HEK293 (cell line): ENCODE results near the gene S100A14.

Source experiments
- CTCF ChIA-PET: fragments of 350-600 bp; formaldehyde crosslinking; extraction: SDS; loops from one replicate; lab custom pipeline; 2021; ENCODE audit warnings: antibody characterized with exemption; lab: Yijun Ruan, JAX
- POLR2A ChIA-PET: fragments of 300-600 bp; formaldehyde crosslinking; extraction: SDS; loops from one replicate; lab custom pipeline; 2020; ENCODE audit warnings: antibody characterized with exemption, inconsistent platforms; lab: Yijun Ruan, JAX
- H3K27ac ChIP-seq: fragments of 200-500 bp; sonication (Bioruptor generic); 2 replicates; pipeline ENCODE4 v1.5.1; 2014; ENCODE audit warnings: low read depth, low read length, control low read depth, inconsistent platforms; ENCODE audit errors: extremely low read depth
- H3K36me3 ChIP-seq, 2 experiments: fragments of 200-500 bp in 1 of 2; sonication (Bioruptor generic) in 1 of 2; 1 replicate in 1 of 2; 2 replicates in 1 of 2; pipeline ENCODE4 v1.5.1; 2014 to 2017; ENCODE audit warnings: inconsistent platforms in 2 of 2, low read length in 2 of 2; ENCODE audit not compliant: control insufficient read depth in 2 of 2, insufficient read depth in 1 of 2
- H3K4me1 ChIP-seq: fragments of 200-500 bp; sonication (Bioruptor generic); 2 replicates; pipeline ENCODE4 v1.5.1; 2014; ENCODE audit warnings: mild to moderate bottlenecking, low read length, inconsistent platforms; ENCODE audit not compliant: control insufficient read depth, insufficient read depth
- H3K4me3 ChIP-seq: 2 replicates; pipeline ENCODE4 v1.5.1; 2011; ENCODE audit warnings: low read depth, mild to moderate bottlenecking, control low read depth, low read length, moderate library complexity
- H3K9me3 ChIP-seq: fragments of 200-500 bp; sonication (Bioruptor generic); 2 replicates; pipeline ENCODE4 v1.5.1; 2014; ENCODE audit warnings: low read depth, low read length, inconsistent platforms; ENCODE audit not compliant: control insufficient read depth, insufficient read depth
- CTCF ChIP-seq: fragments of 450-650 bp; formaldehyde crosslinking; IDR thresholded peaks from 2 replicates; pipeline ENCODE4 v1.5.1; 2016; ENCODE audit warnings: missing biosample characterization, missing genetic modification characterization
- GFI1B ChIP-seq: fragments of 450-650 bp; formaldehyde crosslinking; IDR thresholded peaks from 2 replicates; pipeline ENCODE4 v1.5.1; 2016; ENCODE audit warnings: missing biosample characterization, missing genetic modification characterization
- HOXD13 ChIP-seq: sonication (generic); formaldehyde crosslinking; IDR thresholded peaks from 2 replicates; pipeline ENCODE4 v1.8.0; 2022; ENCODE audit warnings: missing genetic modification reagents, borderline replicate concordance
- PRDM10 ChIP-seq: fragments of 450-650 bp; formaldehyde crosslinking; IDR thresholded peaks from 2 replicates; pipeline ENCODE4 v1.5.1; 2016; ENCODE audit warnings: missing biosample characterization, missing genetic modification characterization
- YY1 ChIP-seq: fragments of 450-650 bp; formaldehyde crosslinking; IDR thresholded peaks from 2 replicates; pipeline ENCODE4 v1.5.1; 2018; ENCODE audit warnings: missing biosample characterization, missing genetic modification characterization
- ZBTB17 ChIP-seq: fragments of 450-650 bp; formaldehyde crosslinking; IDR thresholded peaks from 2 replicates; pipeline ENCODE4 v1.5.1; 2016; ENCODE audit warnings: missing biosample characterization, missing genetic modification characterization
- ZFP3 ChIP-seq: fragments of 450-650 bp; formaldehyde crosslinking; IDR thresholded peaks from 2 replicates; pipeline ENCODE4 v1.5.1; 2016; ENCODE audit warnings: low read depth, missing biosample characterization, missing genetic modification characterization
- ZNF148 ChIP-seq: fragments of 450-650 bp; formaldehyde crosslinking; IDR thresholded peaks from 2 replicates; pipeline ENCODE4 v1.5.0; 2017; ENCODE audit warnings: missing biosample characterization, missing genetic modification characterization, borderline replicate concordance
- ZNF174 ChIP-seq: fragments of 450-650 bp; formaldehyde crosslinking; IDR thresholded peaks from 2 replicates; pipeline ENCODE4 v1.5.0; 2017; ENCODE audit warnings: missing biosample characterization, mild to moderate bottlenecking, missing genetic modification characterization
- ZNF2 ChIP-seq: fragments of 450-650 bp; formaldehyde crosslinking; IDR thresholded peaks from 2 replicates; pipeline ENCODE4 v1.5.1; 2016; ENCODE audit warnings: missing biosample characterization, missing genetic modification characterization
- ZNF23 ChIP-seq: fragments of 450-650 bp; formaldehyde crosslinking; IDR thresholded peaks from 2 replicates; pipeline ENCODE4 v1.5.1; 2016; ENCODE audit warnings: missing biosample characterization, missing genetic modification characterization, borderline replicate concordance
- ZNF416 ChIP-seq: fragments of 450-650 bp; formaldehyde crosslinking; IDR thresholded peaks from 2 replicates; pipeline ENCODE4 v1.5.1; 2016; ENCODE audit warnings: missing biosample characterization, missing genetic modification characterization
- ZNF521 ChIP-seq: fragments of 450-650 bp; formaldehyde crosslinking; IDR thresholded peaks from 2 replicates; pipeline ENCODE4 v1.5.1; 2017; ENCODE audit warnings: missing biosample characterization, mild to moderate bottlenecking, missing genetic modification characterization
- ZNF529 ChIP-seq: fragments of 450-650 bp; formaldehyde crosslinking; IDR thresholded peaks from 2 replicates; pipeline ENCODE4 v1.5.1; 2017; ENCODE audit warnings: missing genetic modification characterization, missing biosample characterization; ENCODE audit not compliant: insufficient replicate concordance
- ZNF548 ChIP-seq: fragments of 450-650 bp; formaldehyde crosslinking; IDR thresholded peaks from 2 replicates; pipeline ENCODE4 v1.5.1; 2016; ENCODE audit warnings: missing biosample characterization, missing genetic modification characterization
- ZNF623 ChIP-seq: fragments of 450-650 bp; formaldehyde crosslinking; IDR thresholded peaks from 2 replicates; pipeline ENCODE4 v1.5.1; 2016; ENCODE audit warnings: missing biosample characterization, missing genetic modification characterization
- ZNF76 ChIP-seq: fragments of 450-650 bp; formaldehyde crosslinking; IDR thresholded peaks from 2 replicates; pipeline ENCODE4; 2016; ENCODE audit warnings: low read depth, missing biosample characterization, missing genetic modification characterization, borderline replicate concordance
- ZNF837 ChIP-seq: fragments of 450-650 bp; formaldehyde crosslinking; IDR thresholded peaks from 2 replicates; pipeline ENCODE4 v1.5.1; 2016; ENCODE audit warnings: missing biosample characterization, missing genetic modification characterization
- ZXDB ChIP-seq: fragments of 450-650 bp; formaldehyde crosslinking; IDR thresholded peaks from 2 replicates; pipeline ENCODE4 v1.5.1; 2016; ENCODE audit warnings: missing biosample characterization, missing genetic modification characterization

The S100A14 gene

DNA sequence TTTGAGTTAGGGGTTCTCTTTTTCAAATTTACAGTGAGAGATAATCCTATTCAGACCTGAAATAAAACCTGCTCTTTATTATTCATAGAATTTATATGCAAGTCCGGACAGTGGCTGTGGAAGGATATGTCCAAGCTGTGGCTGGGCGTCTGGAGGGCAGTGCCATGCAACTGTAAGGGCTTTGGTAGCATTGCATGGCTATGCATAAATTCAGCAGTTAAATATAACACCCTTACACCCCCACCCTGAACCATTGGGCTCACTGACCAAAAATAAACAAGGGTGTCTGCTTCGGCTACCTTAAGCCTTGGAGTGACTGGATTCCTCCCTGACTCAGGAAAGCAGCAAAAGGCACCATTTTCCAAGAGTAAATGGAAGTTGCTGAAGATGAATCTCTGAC is 23.2 kb upstream of the S100A14 start:
- Histone ChIP-seq H3K4me1 (no peaks in the 10 kb centered on the region), H3K4me3 (no peak overlapping the region), H3K27ac (no peak overlapping the region), H3K36me3 (peaks cover 70 to 89% of the 10 kb centered on the region in 2 experiments), H3K9me3 (no peaks in the 10 kb centered on the region)
- ChIA-PET CTCF (interaction anchor here (0.7 to 2.7 kb wide), 3 partner anchors 12 to 144 kb away, joined by 3 to 11 read pairs (median 3); partner anchors contain the start of gene S100A13), POLR2A (interaction anchor here (0.7 to 2.2 kb wide), 3 partner anchors 9 to 104 kb away, joined by 3 to 6 read pairs (median 5); partner anchors contain the start of genes S100A1 and S100A13)
- TF ChIP-seq ZNF148 (tag by site-specific recombination) (no peak), ZNF623 (tag by site-specific recombination) (no peak), PRDM10 (tag by site-specific recombination) (no peak), ZNF76 (tag by site-specific recombination) (no peak), ZNF529 (no peak), ZNF416 (tag by site-specific recombination) (no peak), ZXDB (tag by site-specific recombination) (no peak), ZNF2 (tag by site-specific recombination) (no peak), YY1 (tag by site-specific recombination) (no peak)

DNA sequence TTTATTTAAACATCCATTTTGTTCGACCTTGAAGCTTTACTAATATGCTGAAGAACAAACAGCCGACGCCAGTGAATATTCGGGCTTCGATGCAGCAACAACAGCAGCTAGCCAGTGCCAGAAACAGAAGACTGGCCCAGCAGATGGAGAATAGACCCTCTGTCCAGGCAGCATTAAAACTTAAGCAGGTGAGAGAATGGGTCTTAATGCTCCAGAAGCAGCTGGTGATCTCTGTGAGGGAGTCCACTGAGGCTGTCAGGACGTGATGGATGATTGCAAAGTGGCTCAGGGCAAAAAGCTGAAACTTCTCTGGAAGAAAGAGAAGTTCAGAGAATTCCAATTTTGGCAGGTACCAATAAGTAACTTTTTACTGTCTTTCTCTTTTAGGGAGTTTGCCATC is 22.1 kb upstream of the S100A14 start:
- Histone ChIP-seq H3K9me3 (no peaks in the 10 kb centered on the region), H3K27ac (no peak overlapping the region), H3K4me3 (no peak overlapping the region), H3K4me1 (no peaks in the 10 kb centered on the region), H3K36me3 (peaks cover 61 to 79% of the 10 kb centered on the region in 2 experiments)
- ChIA-PET CTCF (interaction anchor here (0.6 to 2.0 kb wide), 4 partner anchors 8 to 127 kb away, joined by 3 to 9 read pairs (median 5); partner anchors contain the start of gene S100A13), POLR2A (interaction anchor here (1.1 to 1.2 kb wide), 3 partner anchors 10 to 325 kb away, joined by 3 to 7 read pairs (median 4); partner anchors contain the start of gene SLC39A1)
- TF ChIP-seq ZNF521 (tag by site-specific recombination) (no peak), CTCF (tag by site-specific recombination) (no peak), ZNF548 (tag by site-specific recombination) (no peak), GFI1B (no peak), ZNF174 (tag by site-specific recombination) (no peak), HOXD13 (CRISPR knock-in tag) (no peak), ZNF23 (tag by site-specific recombination) (no peak), ZBTB17 (no peak), ZNF837 (no peak), ZFP3 (tag by site-specific recombination) (no peak)
